ENCODE measurements around the gene SLC24A3. TPM values are rescaled to one million over a fixed set of nuclear protein-coding genes. Genes with fewer than 3 reads are reported as not detected.
A peak's percentile ranks its signal among the peaks of the same experiment; 100 is the strongest.

SLC24A3 gene
- total and polyA plus RNA-seq, 11 donors, result 0.26 to 3.9 (median 0.77) TPM

- DNase-seq (no peak), ATAC-seq (no peak)
- no peak for TF ChIP-seq CTCF (IDR thresholded peaks at IDR 0.05)
- Histone ChIP-seq H3K4me1 (peaks cover 0 to 14% (median 5%) of the 10 kb centered on the region in 12 donors), H3K4me3 (no peak overlapping the region), H3K27ac (no peak overlapping the region), H3K9me3 (no peaks in the 10 kb centered on the region), H3K36me3 (no peaks in the 10 kb centered on the region), H3K27me3 (peaks cover 0 to 20% (median 5%) of the 10 kb centered on the region in 9 donors)
- 51 to 78% (median 69%) methylated on average over 1 of the region's 1 CpG for WGBS, 4 donors
- intact Hi-C loops (cut with DNase I), result loop anchor here (2.0 to 10.0 kb wide), 8 partner anchors 167 to 573 kb away; no protein-coding TSS in a partner anchor
Measured at GRCh38 chr20:19207541-19207940, 4.9 kb upstream of the SLC24A3 start.

- H3K9me3 ChIP-seq, result no peaks in the 10 kb centered on the region
- peaks cover 0 to 19% (median 7%) of the 10 kb centered on the region in 12 donors for H3K4me1 ChIP-seq
- H3K36me3 ChIP-seq, result no peaks in the 10 kb centered on the region
- no peak for TF ChIP-seq POLR2A (IDR thresholded peaks at IDR 0.05)
- TF ChIP-seq CTCF (IDR thresholded peaks at IDR 0.05), result no peak
- H3K27me3 ChIP-seq, result peaks cover 0 to 37% (median 13%) of the 10 kb centered on the region in 9 donors
- WGBS, 4 donors, result 60 to 69% (median 67%) methylated on average over 9 of the region's 9 CpGs
- no peak for DNase-seq
- intact Hi-C loops (cut with DNase I), result no loop called here
- H3K4me3 ChIP-seq, result no peak overlapping the region
- H3K27ac ChIP-seq, result peak overlapping the region in 1 of 12 donors; percentile 71
- no peak for ATAC-seq
Measured at GRCh38 chr20:19210391-19211155, 1.9 kb upstream of the SLC24A3 start.

- intact Hi-C loops (cut with DNase I), result no loop called here
- no peak for ATAC-seq
- Histone ChIP-seq H3K4me3 (peak overlapping the region in 2 of 12 donors; percentile 57 to 60), H3K9me3 (no peaks in the 10 kb centered on the region), H3K27me3 (peaks cover 0 to 39% (median 13%) of the 10 kb centered on the region in 9 donors), H3K27ac (peak overlapping the region in 1 of 12 donors; percentile 71), H3K36me3 (no peaks in the 10 kb centered on the region), H3K4me1 (peaks cover 0 to 19% (median 7%) of the 10 kb centered on the region in 12 donors)
- 68 to 85% (median 73%) methylated on average over 4 to 5 of the region's 5 CpGs for WGBS, 4 donors
- TF ChIP-seq CTCF (IDR thresholded peaks at IDR 0.05), result no peak
- no peak for TF ChIP-seq POLR2A (IDR thresholded peaks at IDR 0.05)
- peak in 1 of 5 donors; percentile 25 for DNase-seq
Measured at GRCh38 chr20:19211252-19211651, 1.2 kb upstream of the SLC24A3 start.

- 2 to 6% (median 3%) methylated on average over 16 to 66 of the region's 66 CpGs for WGBS, 4 donors
- DNase-seq, result peak in 4 of 5 donors; percentile 22 to 65 (median 30)
Measured at GRCh38 chr20:19211661-19212468, 577 bp upstream of the SLC24A3 start.

More at GRCh38 chr20:19211661-19212468, 577 bp upstream of the SLC24A3 start:
- Histone ChIP-seq H3K4me1 (peaks cover 0 to 19% (median 7%) of the 10 kb centered on the region in 12 donors), H3K27ac (peak overlapping the region in 1 of 12 donors; percentile 71), H3K36me3 (no peaks in the 10 kb centered on the region), H3K9me3 (no peaks in the 10 kb centered on the region), H3K27me3 (peaks cover 0 to 46% (median 13%) of the 10 kb centered on the region in 9 donors), H3K4me3 (peak overlapping the region in 11 of 12 donors; percentile 30 to 60 (median 55))
- intact Hi-C loops (cut with DNase I), result no loop called here
- ATAC-seq, result peak in 3 of 4 donors; percentile 33 to 59 (median 48)
- no peak for TF ChIP-seq POLR2A (IDR thresholded peaks at IDR 0.05)
- TF ChIP-seq CTCF (IDR thresholded peaks at IDR 0.05), result peak in 5 of 12 donors; percentile 7 to 36 (median 17)

Measured in heart left ventricle (tissue), 16 donors.